ENCODE data around the gene CLEC20A.
A peak's percentile ranks its signal among the peaks of the same experiment; 100 is the strongest.

The CLEC20A gene

GRCh38 chr1:178541379-178541778 lies 44.6 kb upstream of the CLEC20A start:
- Mint-ChIP-seq H3K9me3 (no peaks in the 10 kb centered on the region), H3K27ac (peak overlapping the region; percentile 94 to 98 (median 96)), H3K4me3 (peak overlapping the region; percentile 96 to 98 (median 97)), H3K27me3 (ENCODE audit: low read depth) (peaks cover 22% of the 10 kb centered on the region), H3K36me3 (ENCODE audit: low read depth) (peaks cover 19% of the 10 kb centered on the region), H3K4me1 (peaks cover 25% of the 10 kb centered on the region)
- TF ChIP-seq CTCF (IDR thresholded peaks at IDR 0.05; ENCODE audit: unreplicated experiment in 3 of 3): no peak

DNA sequence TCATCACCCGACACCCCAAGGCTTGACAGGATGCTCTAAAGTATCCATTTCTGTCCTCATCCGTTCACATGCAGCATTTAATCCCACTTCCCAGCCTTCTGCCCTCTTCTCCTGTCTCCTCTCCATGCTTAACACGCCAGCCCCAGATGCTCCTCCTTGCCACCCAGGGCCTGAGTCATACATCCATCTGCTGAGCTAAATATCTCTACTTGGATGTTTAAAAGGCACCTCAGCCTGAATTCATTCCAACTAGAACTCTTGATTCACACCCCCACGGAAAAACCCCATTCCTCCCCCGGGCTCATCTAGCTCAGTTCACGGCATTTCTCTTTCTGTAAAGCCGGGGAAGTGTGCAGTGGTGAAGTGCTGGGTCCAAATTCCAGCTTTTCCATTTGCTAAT lies 43.9 kb upstream of the CLEC20A start:
- TF ChIP-seq CTCF (IDR thresholded peaks at IDR 0.05; ENCODE audit: unreplicated experiment in 3 of 3): no peak
- Mint-ChIP-seq H3K9me3 (no peaks in the 10 kb centered on the region), H3K4me3 (peak overlapping the region; percentile 47 to 97 (median 96)), H3K27me3 (ENCODE audit: low read depth) (peaks cover 22% of the 10 kb centered on the region), H3K36me3 (ENCODE audit: low read depth) (peaks cover 12% of the 10 kb centered on the region), H3K4me1 (peaks cover 21% of the 10 kb centered on the region), H3K27ac (peak overlapping the region in 2 of 3 experiments; percentile 4 to 98)

DNA sequence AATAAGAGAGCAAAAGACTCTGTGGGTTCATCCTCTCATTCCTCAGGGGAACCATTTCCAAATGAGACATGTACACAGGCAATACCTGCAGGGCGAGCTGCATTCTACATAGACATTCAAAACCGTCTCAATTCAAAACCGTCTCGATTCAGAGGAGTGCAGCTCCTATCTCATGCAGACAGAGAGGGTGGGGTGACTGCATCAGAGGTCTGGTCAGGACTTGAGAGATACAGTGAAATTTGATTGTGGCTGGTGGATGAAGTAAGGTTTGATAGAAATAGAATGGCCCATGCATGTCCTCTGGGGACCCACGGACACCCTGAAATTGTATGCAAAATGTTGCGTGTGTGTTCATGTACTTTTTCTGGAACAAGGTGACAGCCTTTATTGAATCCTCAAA lies 43.4 kb upstream of the CLEC20A start:
- TF ChIP-seq CTCF (IDR thresholded peaks at IDR 0.05; ENCODE audit: unreplicated experiment in 3 of 3): no peak
- Mint-ChIP-seq H3K36me3 (ENCODE audit: low read depth) (peaks cover 8% of the 10 kb centered on the region), H3K27me3 (ENCODE audit: low read depth) (peaks cover 22% of the 10 kb centered on the region), H3K4me1 (peaks cover 20% of the 10 kb centered on the region), H3K27ac (peak overlapping the region in 2 of 3 experiments; percentile 4 to 98), H3K9me3 (no peaks in the 10 kb centered on the region), H3K4me3 (peak overlapping the region; percentile 34 to 97 (median 47))

DNA sequence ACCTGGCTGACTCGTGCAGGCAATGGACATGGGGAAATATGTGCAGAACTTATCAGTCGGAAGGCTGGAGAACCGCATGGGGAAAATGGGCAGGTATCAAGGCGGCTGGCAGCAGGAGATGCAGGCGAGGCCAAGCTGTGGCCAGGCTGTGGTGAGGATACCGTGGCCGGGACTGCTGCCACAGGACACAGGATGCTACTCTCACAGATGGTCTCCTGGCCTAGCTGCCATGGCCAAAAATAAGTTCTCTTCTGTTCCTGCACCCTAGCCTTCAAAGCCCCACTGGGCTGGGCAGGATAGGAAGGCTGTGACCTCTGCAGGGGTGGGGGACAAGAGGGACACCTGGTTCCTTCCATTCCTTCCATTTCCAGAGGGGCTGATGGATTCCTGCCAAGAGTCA lies 42.5 kb upstream of the CLEC20A start:
- no peak overlapping the region for H3K27ac Mint-ChIP-seq
- H3K4me3 Mint-ChIP-seq: peak overlapping the region; percentile 22 to 40 (median 38)
- H3K9me3 Mint-ChIP-seq: no peaks in the 10 kb centered on the region

DNA sequence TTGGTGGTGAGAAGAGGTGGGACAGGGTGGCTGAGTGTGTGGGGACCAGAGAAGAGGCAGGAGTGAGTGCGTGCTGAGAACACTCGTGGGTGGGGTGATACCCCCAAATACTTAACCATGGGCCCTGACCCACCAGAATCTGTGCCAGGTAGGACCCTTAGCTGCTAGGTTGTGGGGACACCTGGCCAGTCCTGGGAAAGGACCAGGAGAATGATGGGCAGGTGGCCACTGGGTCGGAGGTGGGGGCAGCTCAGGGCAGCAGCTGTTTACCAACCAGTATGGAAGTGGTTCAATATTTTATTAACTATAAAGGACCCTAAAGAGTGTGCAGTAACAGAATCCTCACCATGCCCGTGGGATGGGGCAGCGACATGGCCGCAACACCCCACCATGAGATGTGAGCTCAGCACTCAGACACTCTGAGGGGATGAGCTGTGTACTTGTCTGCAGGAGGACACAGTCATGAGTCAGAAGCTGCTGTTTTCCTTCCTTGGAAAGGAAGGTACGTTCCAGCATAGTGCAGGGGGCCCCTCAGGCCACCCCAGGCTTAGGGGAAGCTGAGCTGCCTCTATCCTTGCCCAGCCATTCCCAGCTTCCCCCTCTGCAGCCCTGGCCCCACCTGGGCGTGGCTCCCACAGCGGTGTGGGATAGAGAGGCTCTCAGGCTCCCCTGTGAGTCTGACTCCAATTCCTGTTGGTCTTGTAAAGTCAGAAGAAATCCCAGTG lies 41.6 kb upstream of the CLEC20A start:
- no peaks in the 10 kb centered on the region for H3K9me3 Mint-ChIP-seq
- H3K4me1 Mint-ChIP-seq: peaks cover 12% of the 10 kb centered on the region
- no peak for TF ChIP-seq CTCF (IDR thresholded peaks at IDR 0.05; ENCODE audit: unreplicated experiment in 3 of 3)
- peak overlapping the region in 2 of 3 experiments; percentile 13 to 18 for H3K27ac Mint-ChIP-seq
- H3K4me3 Mint-ChIP-seq: no peak overlapping the region
- no peaks in the 10 kb centered on the region for H3K36me3 Mint-ChIP-seq (ENCODE audit: low read depth)
- peaks cover 27% of the 10 kb centered on the region for H3K27me3 Mint-ChIP-seq (ENCODE audit: low read depth)

More for the DNA sequence above, 42.5 kb upstream of the CLEC20A start:
- no peaks in the 10 kb centered on the region for H3K36me3 Mint-ChIP-seq (ENCODE audit: low read depth)
- TF ChIP-seq CTCF (IDR thresholded peaks at IDR 0.05; ENCODE audit: unreplicated experiment in 3 of 3): no peak
- peaks cover 16% of the 10 kb centered on the region for H3K4me1 Mint-ChIP-seq
- peaks cover 22% of the 10 kb centered on the region for H3K27me3 Mint-ChIP-seq (ENCODE audit: low read depth)
